PFSK-1 (cell line): Measurements from ENCODE around the gene DBX1.
A peak's percentile ranks its signal among the peaks of the same experiment; 100 is the strongest.

Source experiments
- FOXP2 ChIP-seq: optimal IDR thresholded peaks from 2 replicates; pipeline ENCODE3; 2011; ENCODE audit warnings: borderline replicate concordance, control low read depth, inconsistent platforms; ENCODE audit not compliant: insufficient read depth; ENCODE audit errors: extremely low read length, extremely low read depth
- POLR2AphosphoS5 ChIP-seq: IDR thresholded peaks from 2 replicates; pipeline ENCODE4 v1.6.1; 2012; ENCODE audit warnings: low read depth, mild to moderate bottlenecking, control low read depth, low read length, moderate library complexity
- REST ChIP-seq, 2 experiments: IDR thresholded peaks; 2 replicates each; pipeline versions ENCODE4 v1.6.1 to v1.8.0; 2011 to 2012; ENCODE audit warnings: low read depth in 2 of 2, low read length in 2 of 2, control low read depth in 1 of 2, inconsistent platforms in 1 of 2, mild to moderate bottlenecking in 1 of 2, moderate library complexity in 1 of 2; ENCODE audit not compliant: insufficient read depth in 1 of 2
- SIN3A ChIP-seq: IDR thresholded peaks from 2 replicates; pipeline ENCODE4 v1.6.1; 2012; ENCODE audit warnings: mild to moderate bottlenecking, low read length, moderate library complexity, borderline replicate concordance; ENCODE audit not compliant: insufficient read depth
- TAF1 ChIP-seq: IDR thresholded peaks from 2 replicates; pipeline ENCODE4 v1.6.1; 2012; ENCODE audit warnings: low read length, control low read depth, borderline replicate concordance; ENCODE audit not compliant: insufficient read depth

The DBX1 gene

GRCh38 chr11:20110908-20111669 is 49.2 kb downstream of the DBX1 start:
- peak; percentile 19 for TF ChIP-seq FOXP2
- no peak for TF ChIP-seq TAF1

GRCh38 chr11:20109731-20110445 is 50.4 kb downstream of the DBX1 start:
- TF ChIP-seq SIN3A (no peak), REST (IDR thresholded peaks at IDR 0.05; ENCODE audit: insufficient read depth in 1 of 2, low read depth in 2 of 2, low read length in 2 of 2) (no peak), FOXP2 (no peak), POLR2AphosphoS5 (no peak), TAF1 (no peak)
